Astrocyte (in vitro differentiated cells and primary cell): Measurements from ENCODE around the gene EMC8. TPM values are rescaled to one million over a fixed set of nuclear protein-coding genes. Genes with fewer than 3 reads are reported as not detected.

Experiments used
- DNase-seq: peaks from one replicate; pipeline ENCODE4 v3.0.0-alpha.2; 2010; ENCODE audit warnings: low read depth
- FAIRE-seq: peaks from 2 replicates; lab custom pipeline; 2011; peaks lifted over from hg19 to GRCh38; lab: Jason Lieb, UNC
- H2AFZ ChIP-seq: 2 replicates; pipeline ENCODE4 v1.6.0; 2012; ENCODE audit warnings: low read depth, low read length, inconsistent platforms
- H3K27ac ChIP-seq: 2 replicates; pipeline ENCODE4 v1.5.1; 2011; ENCODE audit warnings: low read depth, low read length, inconsistent platforms
- H3K27me3 ChIP-seq: 2 replicates; pipeline ENCODE4 v1.6.0; 2011; ENCODE audit warnings: low read length, inconsistent platforms; ENCODE audit not compliant: insufficient read depth
- H3K36me3 ChIP-seq: 2 replicates; pipeline ENCODE4 v1.5.1; 2011; ENCODE audit warnings: low read length, inconsistent platforms; ENCODE audit not compliant: insufficient read depth
- H3K4me1 ChIP-seq: 2 replicates; pipeline ENCODE4 v1.5.1; 2011; ENCODE audit warnings: low read length, inconsistent platforms; ENCODE audit not compliant: insufficient read depth
- H3K4me2 ChIP-seq: 2 replicates; pipeline ENCODE4 v1.6.0; 2012; ENCODE audit warnings: low read length, inconsistent platforms
- H3K4me3 ChIP-seq: 2 replicates; pipeline ENCODE4 v1.5.1; 2011; ENCODE audit warnings: low read depth, mild to moderate bottlenecking, low read length, inconsistent platforms; ENCODE audit not compliant: insufficient read depth
- H3K79me2 ChIP-seq: 2 replicates; pipeline ENCODE4 v1.6.0; 2012; ENCODE audit warnings: mild to moderate bottlenecking, low read length, inconsistent platforms; ENCODE audit not compliant: insufficient read depth
- H3K9ac ChIP-seq: 2 replicates; pipeline ENCODE4 v1.6.0; 2012; ENCODE audit warnings: mild to moderate bottlenecking, low read length, inconsistent platforms
- H3K9me3 ChIP-seq: 2 replicates; pipeline ENCODE4 v1.5.1; 2012; ENCODE audit warnings: low read depth, mild to moderate bottlenecking, low read length, inconsistent platforms; ENCODE audit not compliant: insufficient read depth
- H4K20me1 ChIP-seq: 2 replicates; pipeline ENCODE4 v1.6.0; 2012; ENCODE audit warnings: low read length, inconsistent platforms; ENCODE audit not compliant: insufficient read depth
- H3K27ac Mint-ChIP-seq: one replicate; pipeline ENCODE4 v1.8.0; 2021; ENCODE audit warnings: mild to moderate bottlenecking, mixed read lengths; ENCODE audit not compliant: unreplicated experiment
- H3K27me3 Mint-ChIP-seq: one replicate; pipeline ENCODE4 v1.8.0; 2021; ENCODE audit warnings: low read depth, mixed read lengths; ENCODE audit not compliant: unreplicated experiment
- H3K36me3 Mint-ChIP-seq: one replicate; pipeline ENCODE4 v1.8.0; 2021; ENCODE audit warnings: low read depth, mixed read lengths; ENCODE audit not compliant: unreplicated experiment
- H3K4me1 Mint-ChIP-seq: one replicate; pipeline ENCODE4 v1.8.0; 2021; ENCODE audit warnings: low read depth, mixed read lengths; ENCODE audit not compliant: unreplicated experiment
- H3K4me3 Mint-ChIP-seq: one replicate; pipeline ENCODE4 v1.8.0; 2021; ENCODE audit warnings: mild to moderate bottlenecking, moderate library complexity, mixed read lengths; ENCODE audit not compliant: unreplicated experiment
- H3K9me3 Mint-ChIP-seq: one replicate; pipeline ENCODE4 v1.8.0; 2021; ENCODE audit warnings: mild to moderate bottlenecking, mixed read lengths; ENCODE audit not compliant: unreplicated experiment
- CTCF ChIP-seq: IDR thresholded peaks from 2 replicates; pipeline ENCODE4 v1.5.1; 2011; ENCODE audit warnings: low read depth, mild to moderate bottlenecking, inconsistent platforms, low read length, moderate library complexity; ENCODE audit not compliant: insufficient read depth
- EZH2 ChIP-seq: IDR thresholded peaks from 2 replicates; pipeline ENCODE4 v1.6.1; 2012; ENCODE audit warnings: mild to moderate bottlenecking, low read length, inconsistent platforms; ENCODE audit not compliant: insufficient read depth
- total RNA-seq: library from RNA; stranded (reverse); gene quantifications from 2 replicates; pipeline ENCODE4 v1.2.1, GENCODE V29; 2021

Gene EMC8
- total RNA-seq, 1 donor from 2014 or later, result 42.7 TPM

GRCh38 chr16:85829171-85829719, 29.9 kb upstream of the EMC8 start:
- Histone ChIP-seq H3K4me1 (no peaks in the 10 kb centered on the region), H4K20me1 (no peaks in the 10 kb centered on the region), H3K4me3 (no peak overlapping the region), H3K27me3 (peaks cover 3% of the 10 kb centered on the region), H3K36me3 (no peaks in the 10 kb centered on the region), H2AFZ (no peak overlapping the region), H3K4me2 (no peak overlapping the region), H3K9me3 (no peaks in the 10 kb centered on the region), H3K79me2 (no peaks in the 10 kb centered on the region), H3K27ac (no peak overlapping the region), H3K9ac (no peak overlapping the region)
- peaks cover 46% of the 10 kb centered on the region for H3K27me3 Mint-ChIP-seq
- FAIRE-seq (no peak), DNase-seq (no peak)
- peaks cover 9% of the 10 kb centered on the region for H3K9me3 Mint-ChIP-seq
- H3K36me3 Mint-ChIP-seq, result peaks cover 1% of the 10 kb centered on the region
- no peak for TF ChIP-seq EZH2
- no peak for TF ChIP-seq CTCF
- H3K4me1 Mint-ChIP-seq, result no peaks in the 10 kb centered on the region
- H3K4me3 Mint-ChIP-seq, result no peak overlapping the region
- H3K27ac Mint-ChIP-seq, result no peak overlapping the region

GRCh38 chr16:85828166-85828565, 28.8 kb upstream of the EMC8 start:
- DNase-seq (no peak), FAIRE-seq (no peak)
- Histone ChIP-seq H3K4me3 (no peak overlapping the region), H3K79me2 (no peaks in the 10 kb centered on the region), H3K36me3 (no peaks in the 10 kb centered on the region), H3K4me2 (no peak overlapping the region), H4K20me1 (no peaks in the 10 kb centered on the region), H3K27me3 (peaks cover 3% of the 10 kb centered on the region), H3K27ac (no peak overlapping the region), H3K4me1 (no peaks in the 10 kb centered on the region), H3K9ac (no peak overlapping the region), H2AFZ (no peak overlapping the region), H3K9me3 (no peaks in the 10 kb centered on the region)
- H3K36me3 Mint-ChIP-seq, result peaks cover 1% of the 10 kb centered on the region
- H3K9me3 Mint-ChIP-seq, result peaks cover 7% of the 10 kb centered on the region
- no peak overlapping the region for H3K27ac Mint-ChIP-seq
- TF ChIP-seq EZH2 (no peak), CTCF (no peak)
- no peaks in the 10 kb centered on the region for H3K4me1 Mint-ChIP-seq
- no peak overlapping the region for H3K4me3 Mint-ChIP-seq
- H3K27me3 Mint-ChIP-seq, result peaks cover 44% of the 10 kb centered on the region

GRCh38 chr16:85826686-85827247, 27.4 kb upstream of the EMC8 start:
- H3K27ac ChIP-seq, result no peak overlapping the region
- no peaks in the 10 kb centered on the region for H4K20me1 ChIP-seq
- FAIRE-seq (no peak), DNase-seq (no peak)
- Mint-ChIP-seq H3K4me1 (no peaks in the 10 kb centered on the region), H3K27ac (no peak overlapping the region), H3K27me3 (peaks cover 31% of the 10 kb centered on the region), H3K4me3 (no peak overlapping the region), H3K9me3 (peaks cover 2% of the 10 kb centered on the region), H3K36me3 (peaks cover 1% of the 10 kb centered on the region)
- no peaks in the 10 kb centered on the region for H3K36me3 ChIP-seq
- no peak for TF ChIP-seq CTCF
- TF ChIP-seq EZH2, result no peak
- H3K4me3 ChIP-seq, result no peak overlapping the region
- H3K9ac ChIP-seq, result no peak overlapping the region
- no peaks in the 10 kb centered on the region for H3K4me1 ChIP-seq
- peaks cover 5% of the 10 kb centered on the region for H3K27me3 ChIP-seq
- H3K9me3 ChIP-seq, result no peaks in the 10 kb centered on the region
- H3K79me2 ChIP-seq, result no peaks in the 10 kb centered on the region
- no peak overlapping the region for H2AFZ ChIP-seq
- H3K4me2 ChIP-seq, result no peak overlapping the region
